GM12878 (cell line): ENCODE data around the gene ATAD2B. TPM values are rescaled to one million over a fixed set of nuclear protein-coding genes. Genes with fewer than 3 reads are reported as not detected.

ENCODE experiments used
- ATAC-seq: fragments of 200-7000 bp; cut with Tn5 transposase; 3 replicates; pipeline ENCODE4 v1.9.1; 2020; ENCODE audit warnings: mild to moderate bottlenecking, moderate library complexity
- BruUV-seq: library from RNA; stranded (reverse); fragments of 400-500 nt; replicated peaks from 2 replicates; lab custom pipeline; 2021; lab: Mats Ljungman, UMichigan
- CTCF ChIA-PET: fragments of 300-600 bp; sonication (Branson Sonifier 250); formaldehyde crosslinking; extraction: SDS; loops from one replicate; lab custom pipeline; 2021; ENCODE audit warnings: inconsistent platforms; lab: Yijun Ruan, JAX
- POLR2A ChIA-PET: fragments of 350-600 bp; formaldehyde crosslinking; extraction: SDS; loops from one replicate; lab custom pipeline; 2021; ENCODE audit warnings: inconsistent platforms; lab: Charles Lee
- RAD21 ChIA-PET: fragments of 300-600 bp; sonication (Branson Sonifier 250); formaldehyde crosslinking; loops from one replicate; lab custom pipeline; 2023; ENCODE audit warnings: antibody characterized with exemption; ENCODE audit not compliant: unreplicated experiment; lab: Charles Lee
- SMC1A ChIA-PET: fragments of 300-600 bp; sonication (Branson Sonifier 250); formaldehyde crosslinking; loops from one replicate; lab custom pipeline; 2023; ENCODE audit not compliant: unreplicated experiment, uncharacterized antibody; lab: Charles Lee
- DNase-seq: peaks from one replicate; pipeline ENCODE4 v3.0.0-alpha.2; 2011; ENCODE audit warnings: low read depth, low spot score
- FAIRE-seq: peaks from 3 replicates; lab custom pipeline; 2011; peaks lifted over from hg19 to GRCh38; lab: Jason Lieb, UNC
- H2AFZ ChIP-seq: 2 replicates; pipeline ENCODE4 v1.6.0; 2011; ENCODE audit warnings: low read depth, low read length, control low read depth; ENCODE audit not compliant: control insufficient read depth
- H3K27ac ChIP-seq: 2 replicates; pipeline ENCODE4 v1.5.1; 2011; ENCODE audit warnings: control low read depth; ENCODE audit not compliant: control insufficient read depth, insufficient read depth
- H3K27me3 ChIP-seq, 2 experiments: replicated peaks in 1 of 2; 2 replicates each; pipeline versions ENCODE4 v1.6.0 to v1.6.1; 2011; ENCODE audit warnings: low read length in 1 of 2; ENCODE audit not compliant: control insufficient read depth in 2 of 2, insufficient read depth in 2 of 2
- H3K36me3 ChIP-seq, 2 experiments: 2 replicates each; pipeline ENCODE4 v1.5.1; 2011; ENCODE audit warnings: low read length in 1 of 2; ENCODE audit not compliant: control insufficient read depth in 2 of 2, insufficient read depth in 2 of 2
- H3K4me1 ChIP-seq: 2 replicates; pipeline ENCODE4 v1.6.1; 2011; ENCODE audit warnings: mild to moderate bottlenecking, low read length, moderate library complexity, mixed read lengths; ENCODE audit not compliant: control insufficient read depth, insufficient read depth
- H3K4me2 ChIP-seq: 2 replicates; pipeline ENCODE4 v1.6.0; 2011; ENCODE audit warnings: control low read depth; ENCODE audit not compliant: control insufficient read depth, insufficient read depth
- H3K4me3 ChIP-seq: fragments of 200-600 bp; sonication (generic); 2 replicates; pipeline ENCODE4 v1.5.1; 2016
- H3K79me2 ChIP-seq: 2 replicates; pipeline ENCODE4 v1.6.0; 2011; ENCODE audit warnings: low read length; ENCODE audit not compliant: control insufficient read depth, insufficient read depth
- H3K9ac ChIP-seq: 2 replicates; pipeline ENCODE4 v1.8.0; 2011; ENCODE audit warnings: low read length, control low read depth, mixed read lengths; ENCODE audit not compliant: control insufficient read depth, insufficient read depth
- H3K9me3 ChIP-seq: replicated peaks from 3 replicates; pipeline ENCODE4 v1.5.1; 2011; ENCODE audit warnings: mild to moderate bottlenecking, low read length; ENCODE audit not compliant: control insufficient read depth, insufficient read depth
- H4K20me1 ChIP-seq: 2 replicates; pipeline ENCODE4 v1.6.0; 2011; ENCODE audit not compliant: control insufficient read depth, insufficient read depth
- CEBPB ChIP-seq, 2 experiments: fragments of 150-350 bp in 1 of 2; IDR thresholded peaks; 2 replicates each; pipeline ENCODE4 v1.6.1; 2012 to 2014; ENCODE audit warnings: low read depth in 2 of 2, low read length in 2 of 2, borderline replicate concordance in 1 of 2, inconsistent platforms in 1 of 2
- CHD1 ChIP-seq: IDR thresholded peaks from 2 replicates; pipeline ENCODE4 v1.6.1; 2012; ENCODE audit warnings: low read depth, low read length, improper control_type of control experiment
- DPF2 ChIP-seq: fragments of 450-650 bp; IDR thresholded peaks from 2 replicates; pipeline ENCODE4 v1.6.1; 2017; ENCODE audit warnings: mild to moderate bottlenecking
- EGR1 ChIP-seq, 2 experiments: IDR thresholded peaks; 1 replicate in 1 of 2; 2 replicates in 1 of 2; pipeline ENCODE4 v1.6.1; 2011 to 2012; ENCODE audit warnings: low read depth in 2 of 2, low read length in 2 of 2, borderline replicate concordance in 1 of 2, mild to moderate bottlenecking in 1 of 2, moderate library complexity in 1 of 2
- EP300 ChIP-seq, 2 experiments: fragments of 150-350 bp in 1 of 2; IDR thresholded peaks; 2 replicates each; pipeline ENCODE4 v1.6.1; 2011 to 2012; ENCODE audit warnings: low read depth in 2 of 2, low read length in 2 of 2, borderline replicate concordance in 1 of 2, improper control_type of control experiment in 1 of 2, inconsistent platforms in 1 of 2; ENCODE audit not compliant: control insufficient read depth in 1 of 2
- HDAC6 ChIP-seq: fragments of 200-600 bp; sonication (generic); IDR thresholded peaks from one replicate; pipeline ENCODE4 v1.8.0; 2017; ENCODE audit warnings: antibody characterized with exemption; ENCODE audit not compliant: unreplicated experiment
- JUNB ChIP-seq: IDR thresholded peaks from 2 replicates; pipeline ENCODE4 v1.6.1; 2016; ENCODE audit warnings: antibody characterized with exemption, mild to moderate bottlenecking
- KDM1A ChIP-seq: fragments of 200-600 bp; sonication (generic); IDR thresholded peaks from 2 replicates; pipeline ENCODE4 v1.6.1; 2016; ENCODE audit warnings: borderline replicate concordance
- NFXL1 ChIP-seq: fragments of 450-650 bp; IDR thresholded peaks from 2 replicates; pipeline ENCODE4 v1.6.1; 2017; ENCODE audit warnings: antibody characterized with exemption, mild to moderate bottlenecking, borderline replicate concordance
- PAX5 ChIP-seq: IDR thresholded peaks from 2 replicates; pipeline ENCODE4 v1.6.1; 2011; ENCODE audit warnings: low read depth, low read length, borderline replicate concordance
- POLR2AphosphoS5 ChIP-seq: IDR thresholded peaks from 2 replicates; pipeline ENCODE4 v1.6.1; 2011; ENCODE audit warnings: mild to moderate bottlenecking, low read length, inconsistent platforms
- RCOR1 ChIP-seq: conservative IDR thresholded peaks from 2 replicates; pipeline ENCODE4 v1.6.1; 2012; ENCODE audit warnings: low read depth, low read length, improper control_type of control experiment
- RFX5 ChIP-seq: IDR thresholded peaks from 2 replicates; pipeline ENCODE4 v1.6.1; 2011; ENCODE audit warnings: low read depth, low read length, improper control_type of control experiment
- RUNX3 ChIP-seq: IDR thresholded peaks from 2 replicates; pipeline ENCODE4 v1.6.1; 2012; ENCODE audit warnings: low read length, inconsistent platforms
- SIN3A ChIP-seq: IDR thresholded peaks from 2 replicates; pipeline ENCODE4 v1.6.1; 2012; ENCODE audit warnings: low read depth, low read length, improper control_type of control experiment
- SMC3 ChIP-seq: IDR thresholded peaks from 2 replicates; pipeline ENCODE4 v1.6.1; 2011; ENCODE audit warnings: low read length, improper control_type of control experiment, borderline replicate concordance
- ZNF384 ChIP-seq: IDR thresholded peaks from 2 replicates; pipeline ENCODE4 v1.6.1; 2012; ENCODE audit warnings: low read depth, mild to moderate bottlenecking, low read length, improper control_type of control experiment, borderline replicate concordance
- WGBS: methylation state at CpG from one replicate; pipeline ENCODE4 v1.1.6; 2016; ENCODE audit warnings: low lambda C conversion rate; ENCODE audit not compliant: insufficient replicate concordance, insufficient coverage; ENCODE audit errors: missing lambda C conversion rate; 5-methylcytosine and 5-hydroxymethylcytosine counted together
- in situ Hi-C: fragments of 300-500 bp; cut with MboI; formaldehyde crosslinking; loops from 9 replicates; pipeline ENCODE4 v1.14.3; 2018; ENCODE audit warnings: mixed read lengths
- intact Hi-C: fragments of 100-400 bp; cut with micrococcal nuclease; formaldehyde crosslinking; loops from one replicate; pipeline ENCODE4 v1.14.2; 2022; ENCODE audit not compliant: unreplicated experiment
- polyA plus RNA-seq, 11 experiments: library from polyadenylated mRNA; depleted of rRNA in 4 of 11; unstranded in 6 of 11; stranded (reverse) in 5 of 11; fragments of >200 nt; fragmentation: Nextera tagmentation in 4 of 11; fragmentation: Illumina TruSeq in 1 of 11; extraction: Ambion mirVana in 4 of 11; extraction: Trizol in 1 of 11; gene quantifications; 1 replicate in 1 of 11; 2 replicates in 10 of 11; pipeline versions ENCODE4 v1.2.1 to v1.2.3, GENCODE V29; 2011 to 2016; ENCODE audit warnings: inconsistent platforms in 2 of 11, missing spikeins in 2 of 11, low read depth in 1 of 11
- total RNA-seq, 4 experiments: library from RNA; depleted of rRNA in 3 of 4; stranded (reverse); fragments of >200 nt in 3 of 4; fragmentation: Illumina TruSeq in 1 of 4; extraction: Trizol in 1 of 4; gene quantifications; 2 replicates each; pipeline versions ENCODE4 v1.2.1 to v1.2.3, GENCODE V29; 2013 to 2021
- TF ChIP-seq, protein P1 (sequence below): IDR thresholded peaks from 2 replicates; pipeline ENCODE4 v1.6.1; 2011; ENCODE audit warnings: low read depth, mild to moderate bottlenecking, low read length, moderate library complexity, borderline replicate concordance; ENCODE audit errors: extremely low read depth
- TF ChIP-seq, protein P2 (sequence below): fragments of 450-650 bp; IDR thresholded peaks from 2 replicates; pipeline ENCODE4 v1.6.1; 2017; ENCODE audit warnings: mild to moderate bottlenecking, moderate library complexity
- TF ChIP-seq, protein P3 (sequence below): fragments of 450-650 bp; IDR thresholded peaks from 2 replicates; pipeline ENCODE4 v1.6.1; 2014; ENCODE audit warnings: mild to moderate bottlenecking

The ATAD2B gene
- total and polyA plus RNA-seq, 10 of the 15 experiments (the other 5 are each of a cell fraction or from before 2014, with no cell fraction given): 3.6 to 29.9 (median 16.8) TPM

DNA sequence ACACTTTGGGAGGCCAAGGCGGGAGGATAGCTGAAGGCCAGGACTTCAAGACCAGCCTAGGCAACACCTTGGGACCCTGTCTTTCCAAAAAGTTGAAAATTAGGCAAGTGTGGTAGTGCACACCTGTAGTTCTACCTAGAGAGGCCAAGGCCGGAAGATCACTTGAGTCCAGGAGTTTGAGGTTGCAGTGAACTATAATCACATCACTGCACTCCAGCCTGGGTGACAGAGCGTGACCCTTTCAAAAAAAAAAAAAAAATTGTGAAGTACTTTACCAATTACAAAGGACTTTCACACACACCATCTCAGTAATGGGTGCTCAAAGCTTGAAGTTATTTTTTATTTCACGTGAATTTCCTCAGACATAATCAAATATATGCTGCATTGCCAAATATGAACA lies 65.0 kb downstream of the ATAD2B start:
- H3K9ac ChIP-seq: no peak overlapping the region
- H3K4me3 ChIP-seq: no peak overlapping the region
- H3K4me2 ChIP-seq: no peak overlapping the region
- 65% methylated on average over 4 of the region's 4 CpGs for WGBS
- H4K20me1 ChIP-seq: no peaks in the 10 kb centered on the region
- FAIRE-seq (peak; percentile 59), DNase-seq (no peak), ATAC-seq (peak; percentile 67)
- no peaks in the 10 kb centered on the region for H3K79me2 ChIP-seq
- ChIA-PET POLR2A (interaction anchor here (0.6 kb wide), 1 partner anchor 134 kb away, joined by 3 read pairs; no protein-coding TSS in a partner anchor), CTCF (interaction anchor here (1.0 to 1.7 kb wide), 2 partner anchors 20 to 38 kb away, joined by 3 to 10 read pairs; no protein-coding TSS in a partner anchor), RAD21 (interaction anchor here (1.4 kb wide), 1 partner anchor 37 kb away, joined by 4 read pairs; no protein-coding TSS in a partner anchor), SMC1A (interaction anchor here (0.7 to 2.0 kb wide), 3 partner anchors 12 to 37 kb away, joined by 3 to 7 read pairs (median 3); no protein-coding TSS in a partner anchor)
- intact Hi-C loops (no loop called here), in situ Hi-C loops (no loop called here)
- H3K9me3 ChIP-seq: no peaks in the 10 kb centered on the region
- peaks cover 10% of the 10 kb centered on the region for H3K4me1 ChIP-seq
- H3K27me3 ChIP-seq: no peaks in the 10 kb centered on the region
- peaks cover 0 to 11% of the 10 kb centered on the region in 2 experiments; a peak in 3 of 4 replicates for H3K36me3 ChIP-seq
- no peak overlapping the region; the same call in 1 of the 2 replicates for H2AFZ ChIP-seq
- no peak overlapping the region for H3K27ac ChIP-seq
- no TSS peak for BruUV-seq
- TF ChIP-seq RCOR1: no peak
- TF ChIP-seq RFX5: no peak
- TF ChIP-seq POLR2AphosphoS5: no peak
- TF ChIP-seq EGR1 (IDR thresholded peaks at IDR 0.05; ENCODE audit: borderline replicate concordance in 1 of 2, low read depth in 2 of 2, low read length in 2 of 2): no peak
- TF ChIP-seq SIN3A: no peak
- TF ChIP-seq HDAC6: no peak
- no peak for TF ChIP-seq CEBPB (IDR thresholded peaks at IDR 0.05; ENCODE audit: borderline replicate concordance in 1 of 2, low read depth in 2 of 2, low read length in 2 of 2)
- TF ChIP-seq DPF2: no peak
- TF ChIP-seq CHD1: no peak
- TF ChIP-seq EP300 (IDR thresholded peaks at IDR 0.05; ENCODE audit: borderline replicate concordance in 1 of 2, control insufficient read depth in 1 of 2, low read depth in 2 of 2, low read length in 2 of 2): no peak
- no peak for TF ChIP-seq NFXL1
- 0 out of 2 replicates have a peak, but pooled peaks have one; percentile 10 for TF ChIP-seq RUNX3
- TF ChIP-seq, protein P1, sequence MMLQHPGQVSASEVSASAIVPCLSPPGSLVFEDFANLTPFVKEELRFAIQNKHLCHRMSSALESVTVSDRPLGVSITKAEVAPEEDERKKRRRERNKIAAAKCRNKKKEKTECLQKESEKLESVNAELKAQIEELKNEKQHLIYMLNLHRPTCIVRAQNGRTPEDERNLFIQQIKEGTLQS: no peak
- TF ChIP-seq, protein P2, sequence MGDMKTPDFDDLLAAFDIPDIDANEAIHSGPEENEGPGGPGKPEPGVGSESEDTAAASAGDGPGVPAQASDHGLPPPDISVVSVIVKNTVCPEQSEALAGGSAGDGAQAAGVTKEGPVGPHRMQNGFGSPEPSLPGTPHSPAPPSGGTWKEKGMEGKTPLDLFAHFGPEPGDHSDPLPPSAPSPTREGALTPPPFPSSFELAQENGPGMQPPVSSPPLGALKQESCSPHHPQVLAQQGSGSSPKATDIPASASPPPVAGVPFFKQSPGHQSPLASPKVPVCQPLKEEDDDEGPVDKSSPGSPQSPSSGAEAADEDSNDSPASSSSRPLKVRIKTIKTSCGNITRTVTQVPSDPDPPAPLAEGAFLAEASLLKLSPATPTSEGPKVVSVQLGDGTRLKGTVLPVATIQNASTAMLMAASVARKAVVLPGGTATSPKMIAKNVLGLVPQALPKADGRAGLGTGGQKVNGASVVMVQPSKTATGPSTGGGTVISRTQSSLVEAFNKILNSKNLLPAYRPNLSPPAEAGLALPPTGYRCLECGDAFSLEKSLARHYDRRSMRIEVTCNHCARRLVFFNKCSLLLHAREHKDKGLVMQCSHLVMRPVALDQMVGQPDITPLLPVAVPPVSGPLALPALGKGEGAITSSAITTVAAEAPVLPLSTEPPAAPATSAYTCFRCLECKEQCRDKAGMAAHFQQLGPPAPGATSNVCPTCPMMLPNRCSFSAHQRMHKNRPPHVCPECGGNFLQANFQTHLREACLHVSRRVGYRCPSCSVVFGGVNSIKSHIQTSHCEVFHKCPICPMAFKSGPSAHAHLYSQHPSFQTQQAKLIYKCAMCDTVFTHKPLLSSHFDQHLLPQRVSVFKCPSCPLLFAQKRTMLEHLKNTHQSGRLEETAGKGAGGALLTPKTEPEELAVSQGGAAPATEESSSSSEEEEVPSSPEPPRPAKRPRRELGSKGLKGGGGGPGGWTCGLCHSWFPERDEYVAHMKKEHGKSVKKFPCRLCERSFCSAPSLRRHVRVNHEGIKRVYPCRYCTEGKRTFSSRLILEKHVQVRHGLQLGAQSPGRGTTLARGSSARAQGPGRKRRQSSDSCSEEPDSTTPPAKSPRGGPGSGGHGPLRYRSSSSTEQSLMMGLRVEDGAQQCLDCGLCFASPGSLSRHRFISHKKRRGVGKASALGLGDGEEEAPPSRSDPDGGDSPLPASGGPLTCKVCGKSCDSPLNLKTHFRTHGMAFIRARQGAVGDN: no peak
- TF ChIP-seq, protein P3, sequence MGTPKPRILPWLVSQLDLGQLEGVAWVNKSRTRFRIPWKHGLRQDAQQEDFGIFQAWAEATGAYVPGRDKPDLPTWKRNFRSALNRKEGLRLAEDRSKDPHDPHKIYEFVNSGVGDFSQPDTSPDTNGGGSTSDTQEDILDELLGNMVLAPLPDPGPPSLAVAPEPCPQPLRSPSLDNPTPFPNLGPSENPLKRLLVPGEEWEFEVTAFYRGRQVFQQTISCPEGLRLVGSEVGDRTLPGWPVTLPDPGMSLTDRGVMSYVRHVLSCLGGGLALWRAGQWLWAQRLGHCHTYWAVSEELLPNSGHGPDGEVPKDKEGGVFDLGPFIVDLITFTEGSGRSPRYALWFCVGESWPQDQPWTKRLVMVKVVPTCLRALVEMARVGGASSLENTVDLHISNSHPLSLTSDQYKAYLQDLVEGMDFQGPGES: no peak
- TF ChIP-seq PAX5: peak; percentile 79; the same call in 1 of the 2 replicates
- peak; percentile 44; the same call in 1 of the 2 replicates for TF ChIP-seq ZNF384
- no peak for TF ChIP-seq SMC3
- TF ChIP-seq KDM1A: no peak
- TF ChIP-seq JUNB: no peak
